ENCODE measurements around the gene IRGQ. TPM values are rescaled to one million over a fixed set of nuclear protein-coding genes. Genes with fewer than 3 reads are reported as not detected.

IRGQ gene
- total RNA-seq, 1 experiment from 2014 or later, result 23.3 TPM

DNA sequence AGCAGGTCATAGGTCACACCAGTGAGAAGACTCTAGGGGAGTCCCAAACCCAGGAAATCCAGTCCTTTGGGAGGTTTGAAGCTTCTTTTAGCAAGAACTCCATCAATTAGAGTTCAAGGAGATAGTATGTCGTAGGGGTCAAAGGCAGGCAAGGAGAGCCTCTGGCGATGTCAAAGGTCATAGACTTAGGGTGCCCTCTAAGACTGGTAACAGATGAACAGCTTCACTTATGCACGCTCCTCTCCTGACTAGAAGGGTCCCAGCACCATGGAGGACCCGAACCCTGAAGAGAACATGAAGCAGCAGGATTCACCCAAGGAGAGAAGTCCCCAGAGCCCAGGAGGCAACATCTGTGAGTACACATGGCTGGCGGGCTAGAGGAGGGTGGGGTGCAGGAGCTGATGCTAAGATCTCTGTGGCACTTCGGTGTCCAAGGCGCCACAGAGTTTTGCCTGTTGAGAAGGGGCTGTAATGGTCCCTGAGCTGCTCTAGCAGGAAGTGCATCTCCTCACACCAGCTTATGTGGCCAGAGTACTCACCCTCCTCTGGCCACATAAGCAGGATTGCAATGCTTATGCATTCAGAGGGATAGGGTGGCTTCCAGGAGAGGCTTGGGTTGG is 1.0 kb upstream of the IRGQ start:
- Histone ChIP-seq H3K4me1 (replicated peaks; ENCODE audit: insufficient read depth) (peaks cover 15% of the 10 kb centered on the region), H4K20me1 (ENCODE audit: insufficient read depth) (peaks cover 10% of the 10 kb centered on the region), H3K79me2 (ENCODE audit: low read depth) (peaks cover 48% of the 10 kb centered on the region), H3F3A (ENCODE audit: insufficient read depth, low read depth) (peaks cover 12% of the 10 kb centered on the region; the same call in 1 of the 2 replicates), H3K9me2 (ENCODE audit: insufficient read depth) (no peaks in the 10 kb centered on the region), H3K27me3 (ENCODE audit: insufficient read depth, low read depth) (no peaks in the 10 kb centered on the region), H3K36me3 (ENCODE audit: low read depth) (0 out of 2 replicates have a peak, but pooled peaks cover 7% of the 10 kb centered on the region), H3K4me2 (peak overlapping the region; percentile 97), H3K9me3 (ENCODE audit: insufficient read depth, low read depth) (no peaks in the 10 kb centered on the region), H3K27ac (peak overlapping the region; percentile 83), H2AFZ (peak overlapping the region; percentile 88), H3K4me3 (peak overlapping the region; percentile 92)
- ChIA-PET CTCF (interaction anchor here (1.2 to 1.5 kb wide), 2 partner anchors 39 to 78 kb away, joined by 3 to 4 read pairs; no protein-coding TSS in a partner anchor), POLR2A (ENCODE audit: unreplicated experiment) (interaction anchor here (0.7 kb wide), 1 partner anchor 20 kb away, joined by 6 read pairs; no protein-coding TSS in a partner anchor)
- peak in 1 of 2 experiments; percentile 9 for DNase-seq
- intact Hi-C loops (cut with micrococcal nuclease; ENCODE audit: unreplicated experiment), result loop anchor here (1.0 to 10.0 kb wide), 5 partner anchors 22 to 188 kb away; partner anchors contain the start of genes PINLYP, XRCC1 and ZNF428
- TF ChIP-seq EZH2 (IDR thresholded peaks at IDR 0.05; ENCODE audit: low read depth), result no peak
- TF ChIP-seq, protein P1, sequence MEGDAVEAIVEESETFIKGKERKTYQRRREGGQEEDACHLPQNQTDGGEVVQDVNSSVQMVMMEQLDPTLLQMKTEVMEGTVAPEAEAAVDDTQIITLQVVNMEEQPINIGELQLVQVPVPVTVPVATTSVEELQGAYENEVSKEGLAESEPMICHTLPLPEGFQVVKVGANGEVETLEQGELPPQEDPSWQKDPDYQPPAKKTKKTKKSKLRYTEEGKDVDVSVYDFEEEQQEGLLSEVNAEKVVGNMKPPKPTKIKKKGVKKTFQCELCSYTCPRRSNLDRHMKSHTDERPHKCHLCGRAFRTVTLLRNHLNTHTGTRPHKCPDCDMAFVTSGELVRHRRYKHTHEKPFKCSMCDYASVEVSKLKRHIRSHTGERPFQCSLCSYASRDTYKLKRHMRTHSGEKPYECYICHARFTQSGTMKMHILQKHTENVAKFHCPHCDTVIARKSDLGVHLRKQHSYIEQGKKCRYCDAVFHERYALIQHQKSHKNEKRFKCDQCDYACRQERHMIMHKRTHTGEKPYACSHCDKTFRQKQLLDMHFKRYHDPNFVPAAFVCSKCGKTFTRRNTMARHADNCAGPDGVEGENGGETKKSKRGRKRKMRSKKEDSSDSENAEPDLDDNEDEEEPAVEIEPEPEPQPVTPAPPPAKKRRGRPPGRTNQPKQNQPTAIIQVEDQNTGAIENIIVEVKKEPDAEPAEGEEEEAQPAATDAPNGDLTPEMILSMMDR (conservative IDR thresholded peaks at IDR 0.05), result no peak
- BruUV-seq (replicated peaks), result TSS peak; percentile 19

- TSS peak; percentile 69 for BruUV-seq (replicated peaks)
- Histone ChIP-seq H3K4me2 (peak overlapping the region; percentile 98), H2AFZ (peak overlapping the region; percentile 82), H3K27ac (peak overlapping the region; percentile 49), H3K79me2 (ENCODE audit: low read depth) (peaks cover 48% of the 10 kb centered on the region), H3K9me2 (ENCODE audit: insufficient read depth) (no peaks in the 10 kb centered on the region), H4K20me1 (ENCODE audit: insufficient read depth) (peaks cover 10% of the 10 kb centered on the region), H3K9me3 (ENCODE audit: insufficient read depth, low read depth) (no peaks in the 10 kb centered on the region), H3K4me1 (replicated peaks; ENCODE audit: insufficient read depth) (peaks cover 15% of the 10 kb centered on the region), H3K4me3 (peak overlapping the region; percentile 94), H3K27me3 (ENCODE audit: insufficient read depth, low read depth) (no peaks in the 10 kb centered on the region), H3F3A (ENCODE audit: insufficient read depth, low read depth) (peaks cover 12% of the 10 kb centered on the region; the same call in 1 of the 2 replicates), H3K36me3 (ENCODE audit: low read depth) (0 out of 2 replicates have a peak, but pooled peaks cover 7% of the 10 kb centered on the region)
- intact Hi-C loops (cut with micrococcal nuclease; ENCODE audit: unreplicated experiment), result loop anchor here (1.0 to 10.0 kb wide), 2 partner anchors 161 to 214 kb away; no protein-coding TSS in a partner anchor
- DNase-seq, result no peak
- ChIA-PET CTCF (interaction anchor here (0.6 to 1.1 kb wide), 2 partner anchors 20 to 21 kb away, joined by 3 to 4 read pairs; no protein-coding TSS in a partner anchor), POLR2A (ENCODE audit: unreplicated experiment) (interaction anchor here (0.5 to 1.2 kb wide), 5 partner anchors 12 to 232 kb away, joined by 4 to 15 read pairs (median 6); partner anchors contain the start of gene ZNF283)
- TF ChIP-seq EZH2 (IDR thresholded peaks at IDR 0.05; ENCODE audit: low read depth), result no peak
- TF ChIP-seq, protein P1 (conservative IDR thresholded peaks at IDR 0.05), result no peak
Measured at GRCh38 chr19:43595605-43595998, 332 bp downstream of the IRGQ start.

DNA sequence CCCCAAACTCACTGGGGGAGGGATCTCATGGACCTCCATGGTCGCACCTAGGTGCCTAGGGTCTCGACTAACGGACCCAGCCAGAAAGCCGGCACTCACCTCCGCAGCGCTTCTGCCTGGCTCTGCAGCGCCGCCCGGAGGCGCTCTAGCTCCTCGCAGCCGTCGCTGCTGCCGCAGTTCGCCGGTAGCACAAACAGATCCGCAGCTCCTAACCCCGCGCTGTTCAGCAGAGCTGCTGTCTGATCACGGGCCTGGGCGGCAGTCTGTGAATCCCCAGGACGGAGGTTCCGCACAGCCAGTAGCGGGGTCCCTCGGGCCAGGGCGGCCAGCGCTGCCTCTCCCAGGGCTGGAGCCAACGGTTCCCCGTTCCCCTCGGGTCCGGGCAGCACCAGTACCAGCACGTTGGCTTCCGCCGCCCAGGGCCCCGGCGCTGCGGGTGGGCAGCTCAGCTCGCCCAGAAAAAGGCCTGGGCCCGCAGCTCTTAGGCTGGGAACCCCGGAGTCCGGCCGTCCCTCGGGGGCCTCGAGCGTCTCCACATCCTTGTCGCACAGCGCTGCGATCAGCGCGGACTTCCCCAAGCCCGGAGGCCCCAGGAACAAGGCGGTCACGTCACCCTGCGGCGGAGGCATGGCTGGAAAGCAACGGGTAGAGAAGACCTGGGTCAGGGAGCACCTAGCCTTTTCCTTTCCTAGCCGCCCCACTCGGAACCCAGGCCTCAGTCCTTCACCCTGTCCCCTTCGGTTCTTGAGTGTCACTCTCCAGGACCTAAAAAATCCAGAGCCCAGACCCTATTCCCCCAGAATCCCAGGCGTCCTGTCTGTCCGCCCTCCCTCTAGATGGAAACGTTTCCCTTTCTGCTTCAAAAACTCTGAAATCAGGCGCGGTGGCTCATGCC is 977 bp downstream of the IRGQ start:
- Histone ChIP-seq H3K4me1 (replicated peaks; ENCODE audit: insufficient read depth) (peaks cover 15% of the 10 kb centered on the region), H3K79me2 (ENCODE audit: low read depth) (peaks cover 48% of the 10 kb centered on the region), H3K4me2 (peak overlapping the region; percentile 98), H2AFZ (peak overlapping the region; percentile 82), H4K20me1 (ENCODE audit: insufficient read depth) (peaks cover 10% of the 10 kb centered on the region), H3K27me3 (ENCODE audit: insufficient read depth, low read depth) (no peaks in the 10 kb centered on the region), H3K27ac (peak overlapping the region; percentile 49), H3K9me2 (ENCODE audit: insufficient read depth) (no peaks in the 10 kb centered on the region), H3K9me3 (ENCODE audit: insufficient read depth, low read depth) (no peaks in the 10 kb centered on the region), H3K36me3 (ENCODE audit: low read depth) (0 out of 2 replicates have a peak, but pooled peaks cover 7% of the 10 kb centered on the region), H3F3A (ENCODE audit: insufficient read depth, low read depth) (peaks cover 12% of the 10 kb centered on the region; the same call in 1 of the 2 replicates), H3K4me3 (peak overlapping the region; percentile 94)
- ChIA-PET CTCF (interaction anchor here (0.6 to 1.1 kb wide), 9 partner anchors 19 to 215 kb away, joined by 3 to 5 read pairs (median 4); partner anchors contain the start of gene ZNF575), POLR2A (ENCODE audit: unreplicated experiment) (interaction anchor here (0.5 to 0.6 kb wide), 2 partner anchors 74 to 170 kb away, joined by 3 read pairs; no protein-coding TSS in a partner anchor)
- TF ChIP-seq, protein P1 (conservative IDR thresholded peaks at IDR 0.05), result peak; percentile 90
- no peak for TF ChIP-seq EZH2 (IDR thresholded peaks at IDR 0.05; ENCODE audit: low read depth)
- no TSS peak for BruUV-seq (replicated peaks)
- peak; percentile 38 to 70 for DNase-seq
- intact Hi-C loops (cut with micrococcal nuclease; ENCODE audit: unreplicated experiment), result loop anchor here (1.0 to 10.0 kb wide), 2 partner anchors 160 to 214 kb away; no protein-coding TSS in a partner anchor

Data from PC-9 (cell line).